CD4-positive, alpha-beta T cell treated with Interleukin-17A for 4 hours (primary cell): Measurements from ENCODE around the gene MAST4.

Experiments used
- DNase-seq: peaks from one replicate; pipeline ENCODE4 v3.0.0-alpha.2; 2020; ENCODE audit warnings: mixed read lengths

MAST4 gene

GRCh38 chr5:67053229-67053628, 457.0 kb downstream of the MAST4 start:
- DNase-seq = no peak

- DNase-seq = no peak
Observed at GRCh38 chr5:67058998-67059743, 463.0 kb downstream of the MAST4 start.

DNA sequence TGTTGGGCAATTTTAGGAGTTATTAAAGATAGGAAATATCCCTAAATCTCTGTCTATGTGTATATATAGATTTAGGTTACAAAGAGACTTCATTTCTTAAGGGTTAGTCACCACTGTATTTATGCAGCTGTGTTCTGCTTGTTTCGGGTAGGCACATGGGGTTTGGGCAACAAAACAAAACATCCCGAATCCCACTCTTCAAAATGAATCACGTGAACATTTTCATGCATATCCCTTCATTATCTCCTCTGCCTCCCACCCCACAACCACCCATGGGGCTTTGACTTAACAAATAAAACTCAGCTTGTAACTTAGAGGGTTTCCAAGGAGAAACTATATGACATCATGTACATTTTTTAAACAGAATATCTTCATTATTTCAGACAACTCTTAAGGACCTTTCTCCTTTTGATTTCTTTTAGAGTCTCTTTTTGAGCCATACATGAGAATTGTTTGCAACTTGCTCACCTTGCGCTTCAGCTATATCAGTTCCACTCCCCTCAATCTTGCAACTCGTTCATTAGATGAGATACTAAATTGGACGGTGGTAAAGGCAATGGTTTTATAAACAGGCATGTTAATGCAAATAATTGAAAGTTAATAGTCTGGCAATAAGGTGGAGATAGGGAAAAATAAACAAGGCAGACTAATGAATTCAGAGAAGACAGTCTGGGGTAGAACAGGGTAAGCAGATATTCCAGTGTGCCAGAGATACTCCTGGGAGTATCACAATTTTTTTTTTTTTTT, 463.7 kb downstream of the MAST4 start:
- no peak for DNase-seq

DNA sequence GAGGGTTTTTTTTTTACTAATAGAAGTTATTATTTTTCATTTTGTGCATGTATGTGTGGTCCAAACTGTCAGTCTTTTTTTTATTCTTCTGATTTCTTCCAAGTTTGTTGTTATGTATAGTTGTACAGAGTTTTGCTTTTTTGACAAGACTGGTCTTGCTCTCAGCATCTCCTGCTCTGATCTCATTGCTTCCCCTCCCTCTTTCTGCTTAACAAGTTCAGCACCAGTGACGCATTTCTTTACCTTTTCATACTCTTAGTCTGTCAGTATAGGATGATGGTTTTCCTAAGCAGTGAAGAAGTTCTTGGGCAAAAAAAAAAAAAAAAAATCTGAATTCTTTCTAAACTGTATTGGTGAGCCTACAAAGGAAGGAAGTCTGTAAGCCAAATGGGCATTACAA, 465.3 kb downstream of the MAST4 start:
- DNase-seq = no peak

- DNase-seq = no peak
Observed at GRCh38 chr5:67063055-67063454, 466.9 kb downstream of the MAST4 start.

DNA sequence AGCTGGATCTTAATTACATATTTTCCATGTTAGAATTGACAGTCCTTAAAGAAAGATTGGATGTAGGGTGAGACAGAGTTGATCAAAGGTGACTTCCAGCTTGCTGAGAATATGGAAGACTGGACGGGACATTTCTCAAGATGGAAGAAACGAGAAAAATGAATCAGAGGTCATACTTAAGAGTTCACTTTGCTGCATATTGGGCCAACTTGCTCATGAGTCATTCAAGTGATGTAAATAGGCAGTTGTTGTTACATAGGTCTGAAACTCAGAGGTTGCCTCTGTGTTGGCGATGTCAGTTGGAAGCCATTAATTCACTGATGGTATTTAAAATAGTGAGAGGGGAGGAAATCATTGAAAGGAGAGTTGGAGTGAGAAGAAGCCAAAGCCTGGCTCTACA, 467.6 kb downstream of the MAST4 start:
- no peak for DNase-seq

DNA sequence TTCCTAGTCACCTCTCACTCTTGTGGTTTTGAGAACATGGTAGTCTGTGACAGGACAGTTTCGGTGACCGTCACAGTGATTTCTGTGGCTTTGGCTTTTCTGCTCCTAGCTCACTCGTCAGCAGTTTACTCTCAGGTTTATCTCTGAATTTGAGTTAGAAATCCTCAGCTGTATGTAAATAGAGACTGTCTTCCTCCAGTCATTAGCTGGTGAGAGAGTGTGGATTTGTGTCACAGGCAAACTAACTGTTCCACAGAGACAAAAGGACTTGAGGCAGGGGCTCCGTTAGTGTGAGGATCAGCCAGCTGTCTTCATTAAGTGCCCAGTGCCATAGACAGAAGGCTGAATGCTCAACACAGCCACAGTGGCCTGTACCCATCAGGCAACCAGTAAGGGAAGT, 469.0 kb downstream of the MAST4 start:
- no peak for DNase-seq

- no peak for DNase-seq
Observed at GRCh38 chr5:67065696-67066095, 469.5 kb downstream of the MAST4 start.

- no peak for DNase-seq
Observed at GRCh38 chr5:67066815-67067214, 470.6 kb downstream of the MAST4 start.

DNA sequence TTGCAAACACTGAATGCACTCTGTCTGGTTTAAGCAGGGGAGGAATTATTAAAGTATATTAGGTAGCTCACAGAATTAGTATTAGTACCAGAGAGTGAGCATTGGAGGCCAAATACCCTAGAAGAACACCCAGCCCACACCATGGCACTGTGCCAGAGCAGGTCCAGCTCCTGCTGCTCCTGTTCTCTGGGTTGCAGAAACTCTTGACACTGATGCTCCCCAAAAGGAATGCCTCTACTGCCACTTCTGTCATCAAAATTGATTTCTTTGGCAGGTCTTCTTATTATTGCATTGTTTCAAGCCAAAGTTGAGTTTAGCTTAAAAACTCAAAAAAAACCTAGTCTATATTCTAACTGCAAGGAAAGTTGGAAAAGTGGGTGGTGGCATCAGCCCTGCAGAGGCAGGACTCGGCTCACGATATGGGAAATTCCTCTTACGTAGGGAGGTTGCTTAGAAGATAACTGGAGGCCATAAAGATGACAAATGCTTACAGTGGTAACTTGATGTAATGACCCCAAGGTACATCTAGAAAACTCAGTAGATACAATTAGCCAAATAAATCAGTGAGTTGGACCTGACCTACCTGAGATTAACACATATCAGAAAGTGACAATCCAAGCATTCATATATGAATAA, 477.0 kb downstream of the MAST4 start:
- DNase-seq = no peak

GRCh38 chr5:67077296-67077695, 481.1 kb downstream of the MAST4 start:
- DNase-seq = no peak

GRCh38 chr5:67081261-67081660, 485.1 kb downstream of the MAST4 start:
- no peak for DNase-seq

- DNase-seq = no peak
Observed at GRCh38 chr5:67082941-67083340, 486.7 kb downstream of the MAST4 start.

DNA sequence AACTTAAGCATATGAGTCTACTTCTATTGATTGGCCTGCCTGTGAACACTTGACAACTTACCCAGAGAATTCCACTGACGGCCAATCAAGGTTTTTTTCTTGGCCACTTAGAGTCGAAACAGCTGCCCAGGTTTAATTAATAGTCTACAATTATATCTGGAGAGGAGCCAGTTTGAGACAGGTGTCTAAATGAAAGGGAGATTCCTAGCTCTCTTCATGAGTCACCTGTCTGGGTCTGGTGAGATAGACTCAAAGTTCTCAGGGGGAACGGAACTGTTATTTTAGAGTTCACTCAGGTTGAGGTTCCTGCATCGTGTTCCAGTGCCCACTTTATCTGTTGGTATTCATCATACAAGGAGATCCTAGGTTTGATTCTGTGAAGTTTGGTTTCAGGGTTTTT, 489.4 kb downstream of the MAST4 start:
- no peak for DNase-seq

GRCh38 chr5:67089200-67089725, 493.1 kb downstream of the MAST4 start:
- no peak for DNase-seq

- no peak for DNase-seq
Observed at GRCh38 chr5:67090040-67090439, 493.8 kb downstream of the MAST4 start.

DNA sequence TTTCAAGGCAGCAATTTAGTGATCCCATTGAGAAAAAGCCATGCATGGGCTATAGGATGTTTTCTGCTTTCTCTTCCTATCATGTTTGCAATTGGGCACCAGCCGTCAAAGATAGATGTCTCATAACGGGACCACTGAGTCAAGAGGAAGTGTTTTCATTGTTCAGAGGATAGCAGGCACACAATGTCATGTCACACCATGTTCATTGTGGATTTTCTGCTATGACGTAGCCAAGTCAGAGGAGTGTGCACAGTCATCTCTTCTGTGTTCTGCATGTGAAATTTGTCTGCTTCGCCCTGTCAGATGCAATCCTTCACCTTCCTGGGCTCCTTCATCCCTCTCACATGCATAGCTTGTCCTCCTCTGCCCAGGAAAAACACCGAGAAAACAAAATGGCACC, 494.4 kb downstream of the MAST4 start:
- DNase-seq = no peak

DNA sequence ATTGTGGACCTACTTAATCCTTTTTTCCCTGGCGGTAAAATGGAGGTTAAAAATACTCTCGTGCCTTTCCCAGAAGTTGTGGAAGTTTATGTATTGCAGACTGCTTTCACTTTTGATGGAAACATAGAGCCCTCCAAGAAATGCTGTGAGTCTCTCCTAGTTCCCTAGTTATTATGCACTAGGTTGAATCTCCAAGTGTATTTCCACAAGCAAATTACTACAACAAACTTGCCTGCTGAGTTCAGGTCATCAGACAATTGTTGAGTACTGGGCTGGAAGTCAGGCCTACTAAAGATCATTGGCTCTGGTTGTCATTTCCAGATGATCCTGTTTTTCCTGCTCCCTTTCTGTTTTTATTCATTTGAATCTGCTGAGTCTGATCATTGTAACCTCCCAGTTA, 496.3 kb downstream of the MAST4 start:
- DNase-seq = no peak

DNA sequence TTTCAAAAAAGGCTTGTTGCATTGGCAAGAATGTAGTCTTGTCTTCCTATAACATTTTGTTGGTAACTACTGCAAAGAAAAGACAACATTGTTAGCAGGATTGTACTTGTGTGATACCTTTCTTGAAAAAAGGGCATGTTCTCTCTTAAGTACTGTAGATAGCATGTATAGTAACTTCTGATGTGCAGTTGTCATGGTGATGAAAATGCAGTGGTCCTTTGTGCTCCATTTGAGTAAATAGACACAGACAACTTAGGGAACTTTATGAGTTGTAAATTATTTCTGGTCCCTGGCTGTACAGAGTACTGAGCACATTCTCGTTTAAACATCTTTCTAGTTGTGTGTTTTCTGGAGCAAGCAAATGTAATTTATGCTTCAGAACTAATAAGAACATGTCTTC, 497.1 kb downstream of the MAST4 start:
- no peak for DNase-seq

GRCh38 chr5:67094476-67095300, 498.5 kb downstream of the MAST4 start:
- DNase-seq = no peak

- no peak for DNase-seq
Observed at GRCh38 chr5:67095346-67096171, 499.4 kb downstream of the MAST4 start.

DNA sequence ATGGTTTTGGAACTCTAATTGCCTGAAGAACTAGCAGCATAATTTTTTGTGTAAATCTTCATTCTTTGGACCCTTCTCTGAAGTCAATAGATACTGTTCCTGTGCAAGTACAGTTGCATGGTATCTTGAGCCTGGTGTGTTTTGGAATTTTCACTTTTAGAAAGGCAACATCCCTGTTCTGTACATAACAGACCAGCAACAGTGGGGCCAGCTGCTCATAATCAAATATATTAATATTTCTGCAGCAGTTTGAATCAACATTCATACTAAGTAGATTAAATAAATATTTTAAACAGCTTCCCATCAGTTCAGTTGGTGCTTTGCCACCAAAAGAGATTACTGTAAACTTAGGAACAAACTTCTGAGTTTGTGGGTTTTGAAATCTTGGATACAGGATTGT, 502.5 kb downstream of the MAST4 start:
- no peak for DNase-seq
